GM21576 (cell line): Measurements from ENCODE around the gene UQCR11.
A peak's percentile ranks its signal among the peaks of the same experiment; 100 is the strongest.

Experiments
- ATAC-seq: cut with Tn5 transposase; IDR thresholded peaks from one replicate; pipeline ENCODE4 v1.9.1; 2021; ENCODE audit warnings: mild to moderate bottlenecking, moderate library complexity; ENCODE audit not compliant: unreplicated experiment

UQCR11 gene

DNA sequence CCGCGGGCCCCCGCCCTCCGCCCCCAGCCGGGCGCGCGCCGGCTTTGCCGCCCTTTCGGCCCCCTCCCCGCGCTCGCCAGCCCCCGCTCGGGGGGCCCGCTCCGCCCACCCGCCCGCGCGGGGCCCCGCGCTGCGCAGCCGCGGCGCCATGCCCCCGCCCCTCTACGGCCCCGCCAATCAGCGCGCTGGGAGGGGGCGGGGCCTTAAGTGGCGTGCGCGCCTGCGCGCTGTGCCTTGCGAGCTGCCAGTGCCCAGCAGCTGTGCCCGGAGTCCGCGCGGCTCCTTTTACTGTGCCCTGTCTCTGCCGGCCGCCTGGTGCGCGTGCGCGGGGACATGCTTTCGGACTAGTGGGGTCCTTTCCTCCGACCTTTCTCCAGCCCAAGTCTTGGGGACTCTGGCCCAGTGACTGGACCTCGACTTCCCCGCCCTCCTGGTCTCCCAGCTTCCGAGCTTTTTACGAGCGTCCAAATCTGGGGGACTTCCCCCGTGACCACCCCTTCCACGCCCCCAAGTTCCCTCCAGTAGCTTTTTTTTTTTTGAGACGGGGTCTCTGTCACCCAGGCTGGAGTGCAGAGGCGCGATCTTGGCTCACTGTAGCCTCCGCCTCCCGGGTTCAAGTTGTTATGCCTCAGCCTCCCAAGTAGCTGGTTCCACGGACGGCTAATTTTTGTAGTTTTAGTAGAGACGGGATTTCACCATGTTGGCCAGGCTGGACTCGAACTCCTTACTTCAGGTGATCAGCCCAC lies 12.3 kb downstream of the UQCR11 start, which contains the start of gene MBD3:
Gene MBD3, minus strand, starts transcription at position 111 of the 746 bp plus-strand sequence. CDS start 234 bp downstream, outside the sequence.
- peak; percentile 57 for ATAC-seq

DNA sequence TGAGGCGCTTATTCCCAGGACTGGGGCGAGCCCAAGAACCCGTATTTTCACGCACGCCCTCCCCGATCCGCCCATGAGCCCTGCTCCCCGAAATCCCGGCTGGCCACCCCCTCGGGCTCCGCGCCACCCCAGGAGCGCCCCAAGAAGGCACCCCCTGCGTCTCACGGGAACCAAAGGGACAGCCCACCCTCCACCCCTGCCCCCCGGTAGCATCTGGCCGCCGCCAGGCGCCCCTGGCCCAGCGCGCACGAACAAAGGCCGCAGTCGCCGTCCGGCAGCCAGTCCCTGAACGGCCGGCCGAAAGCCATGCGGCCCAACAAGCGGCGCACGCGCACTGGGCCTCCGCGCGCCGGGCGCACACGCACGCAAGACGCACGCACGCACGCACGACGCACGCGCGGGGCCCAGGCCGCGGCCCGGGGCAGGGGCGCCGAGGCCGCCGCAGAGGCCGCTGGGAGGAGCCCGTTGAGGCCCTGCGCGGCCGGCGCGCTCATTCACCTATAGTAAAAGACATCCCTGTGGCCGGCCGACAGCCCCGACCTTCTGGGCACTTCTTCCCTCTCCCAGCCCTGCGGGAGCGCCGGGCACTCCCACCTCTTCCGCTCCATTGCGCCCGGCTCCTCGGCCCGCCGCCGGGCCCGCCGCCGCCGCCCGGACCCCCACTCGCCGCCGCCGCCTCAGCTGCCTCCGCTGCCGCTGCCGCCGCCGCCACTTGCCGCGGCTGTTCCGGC lies 13.1 kb downstream of the UQCR11 start:
- ATAC-seq, result peak; percentile 61

DNA sequence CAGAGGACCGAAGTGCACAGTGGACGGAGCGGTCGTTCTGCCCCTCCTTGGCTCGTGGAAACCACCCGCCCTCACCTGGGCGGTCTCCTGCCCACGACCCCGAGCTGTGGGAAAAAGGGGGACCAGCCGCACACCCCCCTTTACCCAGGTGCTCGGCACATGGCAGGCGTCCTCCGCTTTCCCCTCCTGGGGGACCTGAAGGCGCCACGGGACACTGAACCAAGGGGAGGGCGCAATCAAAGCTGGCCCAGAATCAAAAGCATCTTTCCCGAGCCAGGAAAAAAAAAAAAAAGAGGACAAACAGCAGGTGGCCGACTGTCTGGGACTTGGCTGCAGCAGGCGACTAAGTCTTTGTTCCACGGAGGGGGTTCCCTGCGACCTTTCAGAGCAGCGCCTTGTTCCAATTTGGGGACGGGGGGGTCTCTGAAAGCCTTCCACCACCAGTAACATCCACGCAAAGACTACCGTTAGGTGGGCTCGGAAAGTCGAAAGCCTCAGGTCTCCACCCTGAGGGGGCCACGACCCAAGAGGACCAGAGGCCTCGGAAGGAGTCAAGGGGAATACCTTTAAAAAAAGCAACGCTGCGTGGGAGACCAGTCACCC lies 13.7 kb downstream of the UQCR11 start:
- no peak for ATAC-seq

DNA sequence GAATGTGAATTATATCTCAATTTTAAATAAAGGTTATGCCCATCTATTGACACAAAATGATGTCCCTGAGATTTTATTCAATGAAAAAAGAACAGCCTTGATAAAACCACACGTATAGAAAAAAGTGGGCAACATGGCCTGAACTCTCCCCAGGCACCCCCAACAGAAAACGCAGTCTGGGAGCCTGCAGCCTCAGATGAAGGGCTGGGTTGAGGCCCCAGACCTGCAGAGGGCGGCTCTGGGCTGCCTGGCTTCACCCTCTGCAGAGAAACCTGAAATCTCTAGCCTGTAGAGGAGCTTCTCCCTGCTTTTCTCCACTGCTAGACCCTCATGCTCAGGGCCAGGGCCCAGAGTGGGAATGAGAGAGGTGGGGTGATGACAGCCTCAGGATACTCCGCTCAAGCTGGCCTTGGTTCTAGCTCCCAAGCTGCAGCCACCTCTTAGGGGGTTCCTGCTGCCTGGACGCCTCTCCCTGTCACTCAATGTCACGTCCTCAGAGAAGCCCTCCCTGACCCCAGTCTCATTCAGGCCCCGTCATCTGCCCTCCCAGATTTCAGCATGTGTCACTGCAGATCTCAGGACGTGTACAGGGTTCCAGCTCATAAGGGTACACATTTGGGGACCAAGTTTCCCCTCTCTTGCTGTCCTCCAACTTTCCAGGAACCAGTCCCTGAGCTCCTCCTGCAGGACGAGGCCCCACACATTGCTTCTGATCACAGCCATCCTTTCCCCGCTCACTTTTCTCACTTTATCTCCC lies 14.4 kb downstream of the UQCR11 start:
- no peak for ATAC-seq

DNA sequence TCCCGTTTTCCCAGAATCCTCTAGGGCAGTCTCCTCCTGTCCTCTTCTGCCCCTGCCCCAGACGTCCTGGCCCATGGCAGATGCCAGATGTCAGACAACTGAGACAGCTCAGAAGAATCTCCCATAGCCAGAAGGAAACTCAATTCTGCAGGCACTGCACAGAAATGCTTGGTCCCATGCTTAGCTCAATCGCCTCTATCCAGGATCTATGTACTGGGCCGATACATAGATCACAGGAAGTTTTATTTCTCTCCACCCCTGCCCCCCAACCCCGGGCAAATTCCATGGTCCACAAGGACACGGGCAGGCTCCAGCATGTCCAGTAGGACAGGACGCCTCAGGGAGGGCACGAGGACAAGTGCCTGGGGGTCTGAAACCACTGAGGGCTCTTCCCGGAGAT lies 17.4 kb downstream of the UQCR11 start:
- ATAC-seq, result no peak

DNA sequence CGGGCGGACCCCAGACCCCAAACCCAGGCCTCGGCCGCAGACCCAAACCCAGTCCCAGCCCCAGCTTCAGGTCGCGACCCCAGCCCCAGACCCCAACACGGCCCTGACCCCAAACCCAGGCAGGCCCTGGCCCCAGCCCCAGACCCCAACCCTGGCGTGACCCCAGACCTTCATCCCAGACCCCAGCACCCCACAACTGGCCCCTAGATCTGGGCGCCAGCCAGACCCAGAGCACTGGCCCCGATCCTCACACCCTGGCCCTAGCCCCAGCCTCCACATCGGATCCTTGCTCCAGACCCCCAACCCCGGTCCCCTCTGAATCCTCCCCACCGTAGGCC lies 20.1 kb downstream of the UQCR11 start:
- no peak for ATAC-seq

DNA sequence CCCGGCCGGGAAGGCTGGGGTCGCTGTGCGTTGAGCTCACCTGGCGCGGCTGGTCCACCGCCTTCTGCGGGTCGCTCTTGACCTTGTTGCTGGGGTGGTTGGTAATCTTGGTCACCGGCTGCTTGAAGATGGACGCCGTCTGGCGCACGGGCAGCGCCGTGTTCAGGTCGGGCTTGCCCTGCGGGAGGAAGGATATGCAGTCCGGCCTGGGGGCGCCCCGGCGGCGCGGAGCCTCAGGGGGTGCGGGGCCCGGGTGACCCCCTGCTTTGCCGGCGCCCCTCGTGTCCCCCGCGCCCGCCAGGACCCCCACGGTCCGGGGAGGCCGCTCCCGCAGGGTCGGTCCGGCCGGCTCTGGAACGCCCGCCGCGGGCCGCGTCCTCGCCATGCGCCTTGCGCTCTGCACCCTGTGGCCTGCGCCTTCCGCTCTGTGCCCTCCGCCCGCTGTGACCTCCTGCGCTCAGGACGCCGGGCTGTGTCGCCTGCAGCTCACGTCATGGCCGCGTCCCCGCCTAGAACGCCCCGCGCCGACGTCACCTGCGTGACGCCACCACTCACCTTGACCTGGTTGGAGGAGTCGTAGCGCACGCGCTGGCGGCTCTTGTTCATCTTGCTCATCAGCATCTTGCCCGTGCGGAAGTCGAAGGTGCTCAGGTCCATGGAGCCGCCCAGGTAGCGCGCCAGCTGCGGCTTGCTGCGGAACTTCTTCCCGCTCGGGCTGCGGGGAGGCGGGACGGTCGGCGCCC lies 20.6 kb downstream of the UQCR11 start:
- ATAC-seq, result no peak

DNA sequence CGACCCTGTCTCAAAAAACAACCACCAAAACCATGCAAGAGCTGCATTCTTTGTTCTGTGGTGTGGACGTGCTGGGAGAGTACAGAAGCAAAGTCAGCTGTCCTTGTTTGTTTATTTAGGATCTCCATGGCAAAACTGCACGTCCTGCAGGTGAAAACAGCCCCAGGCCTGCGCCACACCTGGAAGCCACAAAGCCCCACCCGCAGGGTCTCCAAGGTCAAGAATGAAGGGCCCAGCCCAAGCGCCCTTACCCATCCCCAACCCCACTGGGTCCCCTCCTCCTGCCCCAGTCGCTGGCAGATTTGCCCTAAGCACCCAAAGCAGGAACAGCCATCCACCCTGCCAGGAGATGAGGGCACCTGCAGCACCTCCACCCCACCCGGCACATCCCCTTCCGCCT lies 23.1 kb downstream of the UQCR11 start:
- no peak for ATAC-seq

DNA sequence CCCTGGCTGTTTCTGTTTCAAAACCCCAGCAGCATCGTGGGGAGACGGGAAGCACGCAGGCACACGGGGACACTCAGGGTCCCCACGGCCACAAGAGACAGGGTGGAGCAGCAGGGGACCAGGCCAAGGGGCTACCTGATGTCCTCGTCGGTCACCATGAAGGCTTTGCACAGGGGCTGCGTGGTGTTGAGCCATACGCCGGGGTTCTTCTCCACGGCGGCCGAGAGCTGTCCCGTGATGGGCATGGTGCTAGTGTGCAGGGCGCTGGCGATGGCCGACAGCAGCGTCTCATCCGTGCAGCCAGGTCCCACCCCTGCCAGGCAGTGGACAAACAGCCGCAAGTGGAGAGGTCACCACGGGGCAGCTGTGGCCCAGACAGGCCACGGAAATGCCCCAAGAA lies 24.3 kb downstream of the UQCR11 start:
- ATAC-seq, result no peak

DNA sequence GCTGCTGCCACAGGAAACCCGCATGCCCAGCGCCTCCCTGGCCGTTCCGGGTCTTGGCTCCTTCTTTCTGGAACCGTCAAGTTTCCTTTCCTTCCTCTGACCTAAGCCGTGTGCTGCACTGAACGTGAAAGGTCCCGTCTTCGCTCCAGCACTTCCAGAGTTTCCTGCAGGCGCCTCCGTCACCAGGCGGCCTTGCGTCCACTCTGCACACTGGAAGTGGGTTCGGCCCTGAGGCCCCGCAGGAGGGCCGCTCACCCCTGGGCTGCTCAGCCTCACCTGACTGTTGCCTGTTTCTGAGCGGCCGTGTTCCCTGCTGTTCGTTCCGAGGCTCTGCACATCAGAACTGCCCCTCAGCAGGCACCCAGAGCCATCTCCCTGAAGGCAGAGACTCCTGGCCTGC lies 24.9 kb downstream of the UQCR11 start:
- no peak for ATAC-seq

DNA sequence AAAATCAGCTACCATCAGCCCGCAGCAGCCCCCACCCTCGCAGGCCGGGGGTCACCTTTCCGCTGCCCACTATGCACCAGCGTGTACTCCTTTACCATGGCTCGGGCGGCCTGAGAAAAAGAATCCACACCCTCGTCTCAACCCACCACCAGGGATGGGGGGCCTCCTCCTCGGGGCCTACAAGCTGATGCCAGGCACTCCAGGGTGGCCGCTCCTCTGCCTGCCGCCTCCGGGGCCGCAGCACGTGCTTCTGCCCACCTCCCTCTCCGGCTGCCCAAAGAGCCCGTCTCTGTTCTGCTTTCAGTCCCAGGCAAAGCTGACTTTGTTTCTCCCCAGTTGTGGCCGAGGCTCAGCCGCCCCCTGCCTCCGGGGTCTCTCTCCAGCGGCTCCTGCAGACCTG lies 26.0 kb downstream of the UQCR11 start:
- no peak for ATAC-seq

DNA sequence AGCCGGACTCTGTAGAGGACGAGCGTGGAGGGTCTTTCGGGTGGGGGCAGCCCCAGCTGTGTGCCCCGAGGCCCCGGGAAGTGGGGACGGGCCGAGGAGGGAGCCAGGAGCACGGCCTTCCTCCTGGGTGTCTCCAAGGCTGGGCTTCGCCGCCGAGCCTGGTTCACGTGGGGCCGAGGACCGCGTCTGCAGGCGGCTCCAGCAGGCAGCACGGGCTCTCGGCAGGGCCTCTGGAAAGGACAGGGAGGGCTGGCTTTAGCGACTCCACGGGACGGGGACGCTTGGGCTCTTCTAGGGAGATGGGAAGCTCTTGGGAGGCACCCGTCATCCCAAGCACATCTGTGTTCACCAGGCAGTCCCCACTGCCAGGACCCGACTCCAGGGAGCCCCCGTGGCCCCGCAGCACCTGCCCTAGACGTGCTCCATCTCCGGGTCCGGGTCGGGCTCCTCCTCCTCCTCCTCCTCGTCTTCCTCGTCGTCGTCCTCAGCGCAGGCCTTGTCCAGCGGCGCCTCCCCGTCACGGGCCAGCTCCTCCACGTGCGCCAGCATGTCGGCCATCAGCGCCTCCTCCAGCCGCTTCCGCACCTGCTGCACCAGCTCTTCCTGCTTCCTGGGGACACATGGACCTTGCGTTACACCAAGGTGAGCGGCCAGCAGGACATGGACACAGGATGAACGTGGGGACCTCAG lies 27.2 kb downstream of the UQCR11 start:
- ATAC-seq, result no peak

DNA sequence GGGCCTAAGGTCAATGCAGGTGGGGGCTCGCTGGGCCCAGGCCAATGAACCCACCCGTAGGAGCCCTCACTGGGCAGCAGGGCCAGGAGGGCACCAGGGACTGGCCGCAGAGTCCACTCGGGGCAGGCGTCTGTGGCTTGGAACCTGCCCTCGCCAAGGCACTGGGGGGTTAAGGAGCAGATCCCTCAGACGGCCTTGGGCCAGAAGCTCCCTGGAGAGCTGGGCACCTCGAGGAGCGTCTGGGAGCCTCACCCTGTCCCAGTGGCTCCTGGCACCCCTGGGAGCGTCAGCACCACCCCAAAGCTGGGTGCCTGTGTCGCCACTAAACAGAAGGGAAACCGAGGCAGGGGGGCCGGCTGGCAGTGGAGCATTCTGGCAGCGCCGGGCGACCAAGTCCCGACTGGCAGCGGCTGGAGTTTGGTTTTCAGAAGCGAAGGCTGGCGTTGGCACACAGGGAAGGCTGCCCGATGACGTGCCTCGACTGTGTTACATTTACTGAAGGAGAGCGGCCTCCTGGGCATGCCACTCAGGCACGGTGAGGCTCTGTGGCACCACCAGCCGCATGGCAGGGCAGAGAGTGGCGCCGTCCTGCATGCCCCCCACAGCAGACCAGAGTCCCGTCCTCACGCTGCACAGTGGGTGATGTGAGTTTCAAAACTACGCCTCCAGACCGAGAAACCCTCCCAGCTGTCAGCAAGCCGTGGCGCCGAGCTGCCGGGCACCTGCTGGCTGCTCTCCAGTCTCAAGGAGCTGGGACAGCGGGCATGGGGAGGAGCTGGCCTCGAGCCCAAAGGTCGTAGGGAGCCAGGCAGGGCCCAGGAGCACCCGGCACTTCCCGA lies 28.0 kb downstream of the UQCR11 start:
- ATAC-seq, result no peak

DNA sequence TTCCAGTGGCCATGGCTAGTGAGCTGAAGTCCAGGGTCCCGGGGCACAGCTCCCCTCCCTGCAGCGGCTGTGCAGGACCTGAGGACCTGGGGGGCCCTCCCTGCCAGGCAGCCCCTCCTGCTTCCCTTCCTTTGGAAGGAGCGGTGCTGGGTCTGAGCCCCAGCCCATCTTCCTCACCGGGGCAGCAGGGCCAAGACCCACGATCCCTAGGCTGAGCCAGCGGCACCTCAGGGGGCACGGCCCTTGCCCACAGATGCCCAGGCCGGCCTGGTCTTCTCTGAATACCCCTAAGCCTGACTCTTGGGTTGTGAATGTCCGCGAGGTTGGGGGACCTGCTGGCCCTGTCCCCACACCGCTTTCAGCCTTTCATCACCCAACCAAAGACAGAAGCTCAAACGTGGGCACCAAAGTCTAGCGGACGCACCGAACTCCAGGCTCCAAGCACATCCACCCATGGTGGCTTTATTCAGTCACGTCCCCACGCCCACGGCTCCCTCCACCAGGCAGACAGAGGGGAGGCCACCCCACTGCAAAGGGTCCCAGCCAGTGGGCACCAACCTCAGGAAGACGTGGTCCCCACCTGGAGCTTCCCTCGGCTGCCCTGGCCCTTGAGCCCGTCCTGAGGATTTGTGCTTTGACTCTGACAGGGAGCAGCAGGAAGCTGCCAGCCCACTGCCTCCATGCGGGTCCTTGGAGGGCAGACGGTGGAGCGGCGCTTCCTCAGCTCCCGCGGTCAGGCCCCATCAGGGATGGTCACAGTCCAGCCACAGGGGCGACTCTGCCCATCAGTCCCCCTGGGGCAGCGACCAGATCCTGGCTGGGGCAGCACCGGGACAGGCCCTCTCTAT lies 28.8 kb downstream of the UQCR11 start:
- ATAC-seq, result no peak

DNA sequence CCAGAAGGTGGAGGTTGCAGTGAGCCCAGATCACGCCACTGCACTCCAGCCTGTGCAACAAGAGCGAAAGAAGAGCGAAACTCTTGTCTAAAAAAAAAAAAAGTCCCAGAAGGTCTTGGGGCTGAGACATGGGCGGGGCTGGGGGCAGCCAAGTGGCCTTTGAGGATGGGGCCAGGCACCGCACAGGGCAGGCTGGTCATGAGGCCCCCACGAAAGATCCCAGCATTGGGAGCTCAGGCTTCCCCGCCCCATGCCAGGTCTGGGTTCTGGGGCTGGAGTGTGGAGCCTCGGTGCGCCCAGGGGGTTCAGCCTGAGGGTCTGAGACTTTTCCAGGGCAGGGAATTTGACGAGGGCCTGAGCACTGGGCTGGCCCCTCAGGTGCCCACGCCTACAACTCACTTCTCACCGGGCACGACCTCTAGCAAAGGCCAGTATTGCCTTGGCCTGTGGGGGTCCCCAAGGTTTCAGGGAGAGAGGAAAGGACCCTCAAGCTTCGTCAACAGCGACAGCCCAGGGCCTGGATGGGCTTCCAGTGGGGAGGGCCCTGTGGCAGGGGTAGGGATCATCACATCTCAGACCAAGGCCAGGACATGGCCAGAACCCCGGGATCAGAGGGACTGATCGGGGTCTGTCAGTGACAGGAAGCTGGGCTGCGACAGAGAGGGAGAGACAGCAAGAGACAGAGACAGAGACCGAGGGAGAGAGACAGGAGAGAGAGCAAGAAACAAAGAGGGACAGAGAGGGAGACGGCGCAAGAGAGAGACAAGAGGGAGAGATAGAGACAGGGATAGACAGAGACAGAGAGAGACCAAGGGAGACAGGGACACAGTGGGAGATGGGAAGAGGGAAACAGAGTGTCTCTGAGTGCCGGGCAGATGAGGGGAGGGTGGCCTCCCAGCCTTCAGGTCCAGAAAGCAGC lies 29.7 kb downstream of the UQCR11 start:
- no peak for ATAC-seq

DNA sequence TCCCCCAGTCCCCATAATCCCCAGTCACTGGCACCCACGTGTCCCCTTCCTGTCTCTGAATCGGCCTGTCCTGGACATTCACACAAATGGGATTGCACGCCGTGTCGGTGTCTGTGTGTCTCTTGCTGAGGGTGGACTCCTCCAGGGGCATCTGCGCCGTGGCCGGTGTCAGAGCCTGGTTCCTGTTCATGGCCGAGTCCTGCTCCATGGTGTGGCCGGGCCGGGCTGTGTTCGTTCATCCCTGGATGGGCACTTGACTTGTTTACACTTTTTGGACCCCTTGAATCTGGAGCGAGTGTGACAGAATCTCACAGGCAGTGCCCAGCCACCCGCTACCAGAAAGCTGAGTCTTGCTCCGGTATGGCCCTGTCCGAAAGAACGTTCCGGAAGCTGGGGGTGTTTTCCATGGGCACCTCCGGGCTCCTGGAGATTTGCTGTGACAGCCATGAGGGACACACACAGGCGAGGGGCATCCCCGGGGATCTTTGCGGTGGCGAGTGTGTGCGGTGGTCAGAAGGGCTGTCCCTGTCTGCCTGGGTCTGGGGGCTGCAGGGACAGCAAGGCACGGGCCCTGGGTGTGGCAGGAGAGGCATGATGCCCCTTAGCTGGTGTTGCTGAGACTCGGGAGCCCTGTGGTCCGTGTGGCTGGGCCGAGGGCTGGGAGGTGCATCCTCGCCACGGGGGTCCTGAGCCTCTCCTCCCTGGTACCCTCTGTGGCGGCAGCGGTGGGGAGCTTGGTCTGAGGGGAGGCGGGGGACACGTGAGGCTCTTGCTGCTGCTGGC lies 30.7 kb downstream of the UQCR11 start:
- ATAC-seq, result no peak
